HG03575 (cell line): Measurements from ENCODE around the gene TBXA2R.
"Not testable (repeated sequence)": the region's sequence is repeated elsewhere in the genome, so short reads cannot be mapped to it uniquely, and the experiment has no call there.

Experiments used
- ATAC-seq: cut with Tn5 transposase; IDR thresholded peaks from one replicate; pipeline ENCODE4 v1.9.1; 2021; ENCODE audit not compliant: unreplicated experiment, insufficient number of reproducible peaks, low FRiP score; ENCODE audit errors: extremely low read depth

Gene TBXA2R

DNA sequence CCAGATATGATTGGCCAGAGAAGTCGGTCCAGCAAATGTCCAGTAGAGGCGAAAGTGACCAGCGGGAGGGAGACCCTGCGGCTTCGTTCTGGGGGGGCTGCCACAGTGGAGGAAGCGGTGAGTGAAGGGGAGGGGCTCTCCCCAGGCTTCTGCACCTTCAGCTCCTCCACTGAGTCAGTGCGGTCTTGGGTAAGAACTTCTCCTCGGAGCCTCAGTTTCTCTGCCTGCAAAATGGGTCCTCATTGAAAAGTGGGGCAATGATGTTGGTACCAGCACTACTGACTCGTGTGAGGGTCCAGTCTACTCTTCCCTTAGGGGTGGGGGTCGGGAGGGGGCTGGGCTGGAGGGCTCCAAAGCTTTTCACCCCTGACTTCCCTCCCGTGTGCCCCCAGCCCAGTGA is 17.2 kb downstream of the TBXA2R start:
- no peak for ATAC-seq

GRCh38 chr19:3586707-3587346 is 19.8 kb downstream of the TBXA2R start:
- no peak for ATAC-seq

DNA sequence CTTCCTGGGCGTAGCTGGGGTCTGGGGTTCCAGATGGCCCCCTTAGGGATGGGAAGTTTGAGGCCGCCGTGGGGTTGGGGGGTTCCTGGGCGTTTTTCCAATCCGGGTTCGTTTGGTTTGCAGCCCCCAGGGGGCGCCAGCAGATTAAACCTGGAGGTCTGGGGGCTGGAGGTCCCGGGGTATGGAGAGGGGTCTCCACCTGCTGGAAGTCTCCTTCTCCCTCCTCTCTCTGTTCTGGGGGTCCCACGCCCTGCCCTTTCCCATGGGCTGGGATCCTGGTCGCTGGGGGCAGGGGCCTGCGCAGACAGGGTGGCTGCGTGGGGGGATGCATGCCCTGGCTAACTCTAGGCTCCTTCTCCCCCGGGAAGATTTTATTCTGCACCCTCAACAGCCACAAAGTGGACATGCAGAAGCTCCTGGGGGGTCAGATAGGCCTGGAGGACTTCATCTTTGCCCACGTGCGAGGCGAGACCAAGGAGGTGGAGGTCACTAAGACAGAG is 20.5 kb downstream of the TBXA2R start:
- ATAC-seq = no peak

DNA sequence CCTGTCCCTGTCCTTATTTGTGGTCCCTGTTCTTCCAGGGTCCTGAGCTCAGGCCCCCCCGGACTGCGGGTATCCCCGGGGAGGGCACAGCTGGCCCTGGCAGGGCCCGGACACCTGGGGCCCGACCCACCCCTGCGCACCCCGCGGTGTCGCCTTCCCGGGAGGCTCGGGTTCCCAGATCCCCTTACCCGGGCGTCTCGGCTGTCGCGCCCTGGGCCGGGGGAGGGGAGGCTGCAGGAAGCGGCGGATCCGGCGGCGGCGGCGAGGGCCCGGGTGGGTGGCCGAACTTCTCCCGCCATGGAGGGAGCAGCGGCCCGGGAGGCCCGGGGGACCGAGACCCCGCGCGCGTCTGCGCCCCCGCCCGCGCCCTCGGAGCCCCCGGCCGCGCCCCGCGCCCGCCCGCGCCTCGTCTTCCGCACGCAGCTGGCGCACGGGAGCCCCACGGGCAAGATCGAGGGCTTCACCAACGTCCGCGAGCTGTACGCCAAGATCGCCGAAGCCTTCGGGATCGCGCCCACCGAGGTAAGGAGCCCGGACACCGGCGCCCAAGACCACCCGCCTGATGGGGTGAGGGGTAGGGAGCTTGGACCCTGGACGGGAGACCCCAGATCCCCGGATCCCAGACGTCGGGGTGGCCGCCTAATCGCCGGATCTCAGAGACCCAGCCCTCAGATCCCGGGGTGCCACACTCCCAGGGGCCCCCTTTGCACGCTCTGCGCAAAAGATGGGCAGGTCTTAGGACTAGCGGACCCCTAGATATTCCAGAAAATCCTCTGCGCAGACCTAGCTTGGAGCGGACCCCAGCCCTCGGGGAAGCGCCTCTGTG is 21.2 kb downstream of the TBXA2R start, which contains the start of gene GIPC3:
GIPC3 (plus strand) TSS at position 178 of the 826 bp plus-strand sequence; CDS start at position 298, 120 bp downstream.
- no peak for ATAC-seq

- ATAC-seq = not testable (repeated sequence)
Observed at GRCh38 chr19:3584036-3584802, 22.5 kb downstream of the TBXA2R start.

DNA sequence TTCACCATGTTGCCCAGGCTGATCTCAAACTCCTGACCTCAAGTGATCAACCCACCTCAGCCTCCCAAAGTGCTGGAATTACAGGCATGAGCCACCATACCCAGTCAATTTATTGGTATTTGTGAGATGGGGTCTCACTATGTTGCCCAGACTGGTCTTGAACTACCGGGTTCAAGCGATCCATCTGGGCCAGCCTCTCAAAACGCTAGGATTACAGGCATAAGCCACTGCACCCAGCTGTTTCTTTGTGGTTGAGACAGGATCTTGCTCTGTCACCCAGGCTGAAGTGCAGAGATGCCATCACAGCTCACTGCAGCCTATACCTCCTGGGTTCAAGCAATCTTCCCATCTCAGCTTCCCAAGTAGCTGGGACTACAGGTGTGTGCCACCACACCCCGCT is 24.9 kb downstream of the TBXA2R start:
- ATAC-seq = not testable (repeated sequence)

- ATAC-seq = no peak
Observed at GRCh38 chr19:3580156-3580934, 26.3 kb downstream of the TBXA2R start.

DNA sequence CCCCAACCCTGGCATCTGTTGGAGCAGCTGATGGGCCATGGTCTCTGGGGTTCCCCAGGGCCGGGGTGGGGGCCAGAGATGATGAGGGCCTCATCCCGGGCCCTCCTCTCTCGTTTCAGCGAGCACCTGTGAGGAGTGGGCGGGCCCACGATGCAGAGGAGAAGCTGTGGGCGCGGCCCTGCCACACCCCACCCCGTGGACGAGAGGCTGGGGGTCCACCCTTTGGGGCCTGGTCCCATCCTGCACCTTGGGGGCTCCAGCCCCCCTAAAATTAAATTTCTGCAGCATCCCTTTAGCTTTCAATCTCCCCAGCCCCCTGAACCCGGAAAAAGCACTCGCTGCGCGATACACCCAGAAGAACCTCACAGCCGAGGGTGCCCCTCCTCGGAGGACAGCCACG is 28.3 kb downstream of the TBXA2R start:
- no peak for ATAC-seq

GRCh38 chr19:3577723-3578344 is 28.8 kb downstream of the TBXA2R start:
- ATAC-seq = no peak

- ATAC-seq = no peak
Observed at GRCh38 chr19:3576696-3577443, 29.8 kb downstream of the TBXA2R start.

DNA sequence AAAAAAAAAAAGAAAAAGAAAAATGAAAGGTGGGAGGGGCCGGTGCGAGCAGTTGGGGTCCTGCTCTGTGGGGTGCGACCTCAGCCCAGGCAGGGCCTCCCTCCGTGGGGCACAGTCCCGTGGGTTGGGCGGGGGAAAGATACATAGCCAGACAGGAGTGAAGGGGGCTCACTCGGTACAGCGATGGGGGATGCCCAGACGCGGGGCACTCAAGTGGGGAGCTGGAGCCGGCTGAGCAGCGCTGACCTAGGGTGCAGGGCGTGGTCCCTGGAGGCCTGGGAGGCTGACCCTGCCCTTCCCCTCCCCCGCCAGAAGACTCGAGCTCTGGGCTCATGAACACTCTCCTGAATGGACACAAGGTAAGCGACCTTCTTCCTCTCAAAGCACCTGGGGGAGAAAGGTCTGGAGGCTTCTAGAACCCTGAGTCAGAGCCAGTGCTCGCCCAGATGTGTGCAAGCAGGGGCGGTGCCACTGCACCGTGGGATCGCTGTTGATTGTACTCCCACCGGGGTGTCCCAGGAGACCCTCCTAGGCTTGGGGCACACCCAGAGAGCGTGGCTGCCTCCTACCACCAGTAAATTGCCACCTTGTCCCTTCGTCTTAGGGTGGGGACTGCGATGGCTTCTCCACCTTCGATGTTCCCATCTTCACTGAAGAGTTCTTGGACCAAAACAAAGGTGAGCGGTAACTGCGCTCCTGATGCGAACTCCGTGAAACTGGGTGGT is 30.6 kb downstream of the TBXA2R start:
- no peak for ATAC-seq

GRCh38 chr19:3575260-3575741 is 31.4 kb downstream of the TBXA2R start:
- no peak for ATAC-seq

- ATAC-seq = no peak
Observed at GRCh38 chr19:3573858-3574637, 32.6 kb downstream of the TBXA2R start.

- ATAC-seq = no peak
Observed at GRCh38 chr19:3573162-3573857, 33.4 kb downstream of the TBXA2R start.

DNA sequence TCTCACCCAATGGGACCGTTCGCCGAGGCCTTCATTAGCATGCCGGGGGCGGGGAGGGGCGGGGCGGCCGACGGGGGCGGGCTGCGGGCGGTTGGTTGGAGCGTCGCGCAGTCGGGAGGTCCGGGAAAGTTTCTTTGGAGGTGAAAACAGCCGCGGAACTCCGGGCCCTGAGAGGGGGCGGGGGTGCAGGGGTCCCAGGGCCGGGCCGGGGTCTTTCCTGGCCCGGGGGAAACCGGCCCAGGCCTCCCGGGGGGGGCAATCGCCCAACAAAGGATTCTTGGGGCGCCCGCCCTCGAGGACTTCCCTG is 33.9 kb downstream of the TBXA2R start, which contains the start of gene HMG20B:
HMG20B (plus strand) TSS at position 90 of the 307 bp plus-strand sequence. CDS start 366 bp downstream, outside the sequence.
- ATAC-seq = no peak
